HG03571 (cell line): Measurements from ENCODE around the gene SIGLEC9.
"Not testable (repeated sequence)": the region's sequence is repeated elsewhere in the genome, so short reads cannot be mapped to it uniquely, and the experiment has no call there.

Source experiments
- ATAC-seq: cut with Tn5 transposase; IDR thresholded peaks from one replicate; pipeline ENCODE4 v1.9.1; 2021; ENCODE audit not compliant: unreplicated experiment

The SIGLEC9 gene

GRCh38 chr19:51142809-51143475 lies 18.2 kb downstream of the SIGLEC9 start:
- not testable (repeated sequence) for ATAC-seq

- no peak for ATAC-seq
Observed at GRCh38 chr19:51143486-51143885, 18.8 kb downstream of the SIGLEC9 start.

GRCh38 chr19:51144482-51145045 lies 19.9 kb downstream of the SIGLEC9 start:
- ATAC-seq: no peak

GRCh38 chr19:51145916-51146493 lies 21.3 kb downstream of the SIGLEC9 start:
- ATAC-seq: no peak

GRCh38 chr19:51146751-51147150 lies 22.0 kb downstream of the SIGLEC9 start:
- ATAC-seq: no peak

- no peak for ATAC-seq
Observed at GRCh38 chr19:51147663-51148062, 23.0 kb downstream of the SIGLEC9 start.

- no peak for ATAC-seq
Observed at GRCh38 chr19:51148580-51148979, 23.9 kb downstream of the SIGLEC9 start.

GRCh38 chr19:51150627-51151026 lies 25.9 kb downstream of the SIGLEC9 start:
- ATAC-seq: no peak

- ATAC-seq: no peak
Observed at GRCh38 chr19:51156710-51157109, 32.0 kb downstream of the SIGLEC9 start.

- no peak for ATAC-seq
Observed at GRCh38 chr19:51157265-51157664, 32.6 kb downstream of the SIGLEC9 start.

GRCh38 chr19:51158474-51159129 lies 33.9 kb downstream of the SIGLEC9 start:
- no peak for ATAC-seq

- ATAC-seq: no peak
Observed at GRCh38 chr19:51159656-51160055, 35.0 kb downstream of the SIGLEC9 start.

GRCh38 chr19:51161266-51161665 lies 36.6 kb downstream of the SIGLEC9 start:
- no peak for ATAC-seq

- no peak for ATAC-seq
Observed at GRCh38 chr19:51161867-51162496, 37.3 kb downstream of the SIGLEC9 start.

GRCh38 chr19:51163257-51163656 lies 38.6 kb downstream of the SIGLEC9 start:
- ATAC-seq: no peak

- ATAC-seq: no peak
Observed at GRCh38 chr19:51164215-51164614, 39.5 kb downstream of the SIGLEC9 start.

GRCh38 chr19:51166846-51167490 lies 42.3 kb downstream of the SIGLEC9 start:
- ATAC-seq: no peak

GRCh38 chr19:51168564-51169282 lies 44.0 kb downstream of the SIGLEC9 start:
- no peak for ATAC-seq

- not testable (repeated sequence) for ATAC-seq
Observed at GRCh38 chr19:51169283-51169918, 44.7 kb downstream of the SIGLEC9 start.

GRCh38 chr19:51172223-51172622 lies 47.5 kb downstream of the SIGLEC9 start:
- no peak for ATAC-seq
